ENCODE measurements around the gene CLDN17. TPM values are rescaled to one million over a fixed set of nuclear protein-coding genes. Genes with fewer than 3 reads are reported as not detected.

The CLDN17 gene
- total and polyA plus RNA-seq, 2 of the 4 experiments (the other 2 are of a cell fraction): not detected

DNA sequence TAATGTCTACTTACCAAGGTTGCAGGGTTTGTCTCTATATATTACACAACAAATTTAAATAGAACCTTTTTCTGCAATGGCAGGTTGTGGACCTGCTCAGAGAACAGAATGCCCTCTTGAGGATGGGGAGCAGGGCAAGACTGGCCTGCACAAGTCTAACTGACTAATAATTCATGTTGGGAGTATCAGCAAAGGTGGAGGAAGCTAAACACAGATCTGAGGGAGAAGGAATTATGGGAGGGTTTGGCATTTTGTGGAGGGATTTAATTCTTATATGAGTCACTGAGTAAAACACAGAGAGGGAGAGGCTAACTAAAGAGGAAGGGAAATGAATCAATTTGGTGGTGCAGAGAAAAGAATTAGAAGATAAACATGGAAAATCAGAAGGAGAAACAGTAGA lies 40.0 kb downstream of the CLDN17 start:
- dilution Hi-C loops (cut with HindIII; ENCODE audit: low sequenced_read_pairs, unreplicated experiment): no loop called here
- no peak overlapping the region for H4K8ac ChIP-seq (ENCODE audit: low read depth in 2 of 2, low read length in 2 of 2)
- CTCF ChIA-PET: interaction anchor here (0.6 kb wide), 1 partner anchor 888 kb away, joined by 3 read pairs; no protein-coding TSS in a partner anchor

More for the DNA sequence above, 40.0 kb downstream of the CLDN17 start:
- no peak overlapping the region for H2BK20ac ChIP-seq (ENCODE audit: low read depth, low read length)
- H2AK5ac ChIP-seq (ENCODE audit: low read depth, low read length): no peak overlapping the region
- no TSS peak for BruUV-seq (replicated peaks)
- H2BK5ac ChIP-seq (ENCODE audit: low read depth, low read length, poor library complexity, severe bottlenecking): no peak overlapping the region
- H3K4me3 ChIP-seq (ENCODE audit: insufficient read depth, low read depth, low read length): no peak overlapping the region
- H3K4me1 ChIP-seq (ENCODE audit: control insufficient read depth, insufficient read depth, low read length): no peaks in the 10 kb centered on the region
- H4K5ac ChIP-seq (ENCODE audit: low read depth, low read length): no peak overlapping the region
- DNase-seq (no peak), ATAC-seq (ENCODE audit: low read depth) (no peak)
- POLR2A ChIA-PET (ENCODE audit: unreplicated experiment): no interaction called here
- H3K9ac ChIP-seq (ENCODE audit: low read depth, low read length): no peak overlapping the region
- in situ Hi-C loops (cut with MboI; ENCODE audit: low sequenced_read_pairs): no loop called here
- H2AFZ ChIP-seq (replicated peaks; ENCODE audit: low read length, poor library complexity): no peak overlapping the region
- intact Hi-C loops (cut with micrococcal nuclease): no loop called here
- H3K4ac ChIP-seq (ENCODE audit: low read depth, low read length): no peak overlapping the region
- H3K36me3 ChIP-seq (ENCODE audit: control insufficient read depth, insufficient read depth, low read length): no peaks in the 10 kb centered on the region
- no peaks in the 10 kb centered on the region for H4K20me1 ChIP-seq (ENCODE audit: insufficient read depth, low read length)
- no peaks in the 10 kb centered on the region for H3K9me1 ChIP-seq (ENCODE audit: insufficient read depth, low read length)
- peaks cover 10% of the 10 kb centered on the region for H3K9me3 ChIP-seq (ENCODE audit: control insufficient read depth, insufficient read depth, low read length)
- TF ChIP-seq FOS (IDR thresholded peaks at IDR 0.05; ENCODE audit: low read depth, low read length): no peak
- no peak for TF ChIP-seq RCOR1 (IDR thresholded peaks at IDR 0.05; ENCODE audit: insufficient replicate concordance, low read length)
- no peak for TF ChIP-seq MAFK (IDR thresholded peaks at IDR 0.05; ENCODE audit: low read depth, low read length)
- TF ChIP-seq, protein P1, sequence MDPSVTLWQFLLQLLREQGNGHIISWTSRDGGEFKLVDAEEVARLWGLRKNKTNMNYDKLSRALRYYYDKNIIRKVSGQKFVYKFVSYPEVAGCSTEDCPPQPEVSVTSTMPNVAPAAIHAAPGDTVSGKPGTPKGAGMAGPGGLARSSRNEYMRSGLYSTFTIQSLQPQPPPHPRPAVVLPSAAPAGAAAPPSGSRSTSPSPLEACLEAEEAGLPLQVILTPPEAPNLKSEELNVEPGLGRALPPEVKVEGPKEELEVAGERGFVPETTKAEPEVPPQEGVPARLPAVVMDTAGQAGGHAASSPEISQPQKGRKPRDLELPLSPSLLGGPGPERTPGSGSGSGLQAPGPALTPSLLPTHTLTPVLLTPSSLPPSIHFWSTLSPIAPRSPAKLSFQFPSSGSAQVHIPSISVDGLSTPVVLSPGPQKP (IDR thresholded peaks at IDR 0.05; ENCODE audit: borderline replicate concordance, low read depth, low read length): no peak
- no peak for TF ChIP-seq BHLHE40 (IDR thresholded peaks at IDR 0.05; ENCODE audit: low read depth, low read length)
- TF ChIP-seq CHD1 (IDR thresholded peaks at IDR 0.05; ENCODE audit: low read depth, low read length): no peak
- TF ChIP-seq SMC3 (IDR thresholded peaks at IDR 0.05; ENCODE audit: low read depth, low read length): no peak
- no peak for TF ChIP-seq MAZ (IDR thresholded peaks at IDR 0.05; ENCODE audit: borderline replicate concordance, low read depth, low read length)
- TF ChIP-seq RFX5 (IDR thresholded peaks at IDR 0.05; ENCODE audit: low read depth, low read length): no peak
- TF ChIP-seq RAD21 (IDR thresholded peaks at IDR 0.05; ENCODE audit: low read length): no peak
- TF ChIP-seq, protein P2, sequence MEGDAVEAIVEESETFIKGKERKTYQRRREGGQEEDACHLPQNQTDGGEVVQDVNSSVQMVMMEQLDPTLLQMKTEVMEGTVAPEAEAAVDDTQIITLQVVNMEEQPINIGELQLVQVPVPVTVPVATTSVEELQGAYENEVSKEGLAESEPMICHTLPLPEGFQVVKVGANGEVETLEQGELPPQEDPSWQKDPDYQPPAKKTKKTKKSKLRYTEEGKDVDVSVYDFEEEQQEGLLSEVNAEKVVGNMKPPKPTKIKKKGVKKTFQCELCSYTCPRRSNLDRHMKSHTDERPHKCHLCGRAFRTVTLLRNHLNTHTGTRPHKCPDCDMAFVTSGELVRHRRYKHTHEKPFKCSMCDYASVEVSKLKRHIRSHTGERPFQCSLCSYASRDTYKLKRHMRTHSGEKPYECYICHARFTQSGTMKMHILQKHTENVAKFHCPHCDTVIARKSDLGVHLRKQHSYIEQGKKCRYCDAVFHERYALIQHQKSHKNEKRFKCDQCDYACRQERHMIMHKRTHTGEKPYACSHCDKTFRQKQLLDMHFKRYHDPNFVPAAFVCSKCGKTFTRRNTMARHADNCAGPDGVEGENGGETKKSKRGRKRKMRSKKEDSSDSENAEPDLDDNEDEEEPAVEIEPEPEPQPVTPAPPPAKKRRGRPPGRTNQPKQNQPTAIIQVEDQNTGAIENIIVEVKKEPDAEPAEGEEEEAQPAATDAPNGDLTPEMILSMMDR (conservative IDR thresholded peaks at IDR 0.05; ENCODE audit: low read depth, low read length): no peak
- TF ChIP-seq CEBPB (IDR thresholded peaks at IDR 0.05; ENCODE audit: low read depth, low read length): no peak
- no peak for TF ChIP-seq MXI1 (IDR thresholded peaks at IDR 0.05; ENCODE audit: borderline replicate concordance, low read depth, low read length)
- H3K4me2 ChIP-seq (ENCODE audit: low read depth, low read length): no peak overlapping the region
- no peak overlapping the region for H3K56ac ChIP-seq (ENCODE audit: extremely low read depth, insufficient read depth, low read length)
- H3K27ac ChIP-seq (ENCODE audit: insufficient read depth, low read length): no peak overlapping the region
- no peak overlapping the region for H2AK9ac ChIP-seq (replicated peaks; ENCODE audit: low read depth, low read length, poor library complexity)
- no peak overlapping the region for H3K23ac ChIP-seq (ENCODE audit: low read depth, low read length)
- H2BK120ac ChIP-seq (ENCODE audit: low read depth, low read length): no peak overlapping the region
- H3K18ac ChIP-seq (ENCODE audit: low read depth, low read length): no peak overlapping the region
- no peak overlapping the region for H4K91ac ChIP-seq (ENCODE audit: insufficient read depth, low read depth, low read length)
- no peaks in the 10 kb centered on the region for H3K27me3 ChIP-seq (ENCODE audit: control insufficient read depth, insufficient read depth, low read length)
- no peak overlapping the region for H3K14ac ChIP-seq (replicated peaks; ENCODE audit: low read depth, low read length)
- H2BK15ac ChIP-seq (ENCODE audit: low read depth, low read length): no peak overlapping the region
- H3K79me1 ChIP-seq (ENCODE audit: low read depth in 1 of 2, low read length in 2 of 2): no peaks in the 10 kb centered on the region
